Small intestine (tissue), 7 donors: Measurements from ENCODE around the gene ZNF787. TPM values are rescaled to one million over a fixed set of nuclear protein-coding genes. Genes with fewer than 3 reads are reported as not detected.

Experiments used
- DNase-seq, 2 donors: peaks; one replicate each; pipeline versions ENCODE4 v3.0.0 to v3.0.0-alpha.2; 2013
- FAIRE-seq: peaks from 2 replicates; lab custom pipeline; 2012; peaks lifted over from hg19 to GRCh38; lab: Jason Lieb, UNC
- H3K27ac ChIP-seq, 3 donors: one replicate each; pipeline ENCODE4 v1.5.1; 2013; ENCODE audit warnings: low read length in 2 of 3, mild to moderate bottlenecking in 2 of 3, control low read depth in 1 of 3, inconsistent platforms in 1 of 3, low read depth in 1 of 3, moderate library complexity in 1 of 3
- H3K27me3 ChIP-seq, 3 donors: one replicate each; pipeline ENCODE4 v1.6.1; 2013; ENCODE audit warnings: low read length in 3 of 3, inconsistent platforms in 1 of 3; ENCODE audit not compliant: control insufficient read depth in 3 of 3, insufficient read depth in 3 of 3
- H3K36me3 ChIP-seq, 3 donors: one replicate each; pipeline ENCODE4 v1.6.1; 2013; ENCODE audit warnings: low read length in 3 of 3, inconsistent platforms in 1 of 3, low read depth in 1 of 3, mild to moderate bottlenecking in 1 of 3, moderate library complexity in 1 of 3; ENCODE audit not compliant: control insufficient read depth in 3 of 3, insufficient read depth in 2 of 3
- H3K4me1 ChIP-seq, 3 donors: one replicate each; pipeline ENCODE4 v1.6.1; 2013; ENCODE audit warnings: low read length in 2 of 3, inconsistent platforms in 1 of 3, low read depth in 1 of 3, mild to moderate bottlenecking in 1 of 3, moderate library complexity in 1 of 3; ENCODE audit not compliant: control insufficient read depth in 3 of 3, insufficient read depth in 2 of 3
- H3K4me3 ChIP-seq, 3 donors: one replicate each; pipeline ENCODE4 v1.5.1; 2013; ENCODE audit warnings: low read length in 3 of 3, control low read depth in 1 of 3, inconsistent platforms in 1 of 3, low read depth in 1 of 3, mild to moderate bottlenecking in 1 of 3, moderate library complexity in 1 of 3
- H3K9me3 ChIP-seq, 2 donors: one replicate each; pipeline ENCODE4 v1.6.1; 2013; ENCODE audit warnings: low read depth in 1 of 2, low read length in 1 of 2; ENCODE audit not compliant: control insufficient read depth in 2 of 2, insufficient read depth in 1 of 2
- WGBS, 3 donors: extraction: QIAGEN DNeasy Blood & Tissue Kit; methylation state at CpG; one replicate each; pipeline ENCODE4 v1.1.7; 2013; 5-methylcytosine and 5-hydroxymethylcytosine counted together
- polyA plus RNA-seq, 4 donors: library from polyadenylated mRNA; stranded (reverse) in 3 of 4; unstranded in 1 of 4; fragments of 200-250 nt in 3 of 4; fragments of 120-200 nt in 1 of 4; gene quantifications; one replicate each; pipeline versions ENCODE4 v1.2.1 to v1.2.3, GENCODE V29; 2013
- donor health status: healthy with polysubstance abuse.
- donor health status: control.
- donor health status: control.
- donor health status: Bipolar disorder and iron deficiency.
- donor health status: healthy.

Gene ZNF787
- polyA plus RNA-seq, 4 donors = 29.9 to 34.9 (median 31.8) TPM

- no peaks in the 10 kb centered on the region for H3K9me3 ChIP-seq
- DNase-seq (no peak), FAIRE-seq (no peak)
- no peak overlapping the region for H3K4me3 ChIP-seq
- no peaks in the 10 kb centered on the region for H3K36me3 ChIP-seq
- WGBS, 3 donors = 62 to 75% (median 68%) methylated on average over 5 of the region's 5 CpGs
- H3K27ac ChIP-seq = no peak overlapping the region
- H3K4me1 ChIP-seq = no peaks in the 10 kb centered on the region
- no peaks in the 10 kb centered on the region for H3K27me3 ChIP-seq
These were observed 13.5 kb upstream of the ZNF787 start for GRCh38 chr19:56134654-56134921.

- DNase-seq (no peak), FAIRE-seq (no peak)
- WGBS, 3 donors = 78 to 82% (median 79%) methylated on average over 14 of the region's 14 CpGs
- Histone ChIP-seq H3K4me1 (no peaks in the 10 kb centered on the region), H3K4me3 (no peak overlapping the region), H3K27me3 (no peaks in the 10 kb centered on the region), H3K36me3 (no peaks in the 10 kb centered on the region), H3K9me3 (no peaks in the 10 kb centered on the region), H3K27ac (no peak overlapping the region)
These were observed 13.0 kb upstream of the ZNF787 start for GRCh38 chr19:56133858-56134653.

- Histone ChIP-seq H3K9me3 (no peaks in the 10 kb centered on the region), H3K4me1 (no peaks in the 10 kb centered on the region), H3K36me3 (no peaks in the 10 kb centered on the region), H3K4me3 (no peak overlapping the region), H3K27ac (peak overlapping the region in 1 of 3 donors; percentile 7), H3K27me3 (no peaks in the 10 kb centered on the region)
- WGBS, 3 donors = 55 to 74% (median 72%) methylated on average over 14 of the region's 14 CpGs
- DNase-seq (no peak), FAIRE-seq (no peak)
These were observed 11.3 kb upstream of the ZNF787 start for GRCh38 chr19:56132316-56132822.

GRCh38 chr19:56131651-56132050, 10.6 kb upstream of the ZNF787 start:
- FAIRE-seq (no peak), DNase-seq (no peak)
- Histone ChIP-seq H3K27me3 (no peaks in the 10 kb centered on the region), H3K27ac (peak overlapping the region in 1 of 3 donors; percentile 8), H3K4me3 (no peak overlapping the region), H3K9me3 (no peaks in the 10 kb centered on the region), H3K36me3 (no peaks in the 10 kb centered on the region), H3K4me1 (no peaks in the 10 kb centered on the region)
- 89 to 91% (median 90%) methylated on average over 8 of the region's 8 CpGs for WGBS, 3 donors

GRCh38 chr19:56130006-56130405, 8.9 kb upstream of the ZNF787 start:
- Histone ChIP-seq H3K27me3 (no peaks in the 10 kb centered on the region), H3K27ac (no peak overlapping the region), H3K36me3 (no peaks in the 10 kb centered on the region), H3K9me3 (no peaks in the 10 kb centered on the region), H3K4me1 (no peaks in the 10 kb centered on the region), H3K4me3 (no peak overlapping the region)
- WGBS, 3 donors = 87 to 89% (median 88%) methylated on average over 7 of the region's 7 CpGs
- DNase-seq (no peak), FAIRE-seq (no peak)

GRCh38 chr19:56126983-56127780, 6.1 kb upstream of the ZNF787 start:
- Histone ChIP-seq H3K4me1 (no peaks in the 10 kb centered on the region), H3K4me3 (no peak overlapping the region), H3K36me3 (no peaks in the 10 kb centered on the region), H3K9me3 (no peaks in the 10 kb centered on the region), H3K27me3 (no peaks in the 10 kb centered on the region), H3K27ac (no peak overlapping the region)
- DNase-seq = no peak
- FAIRE-seq = no peak
- 81 to 87% (median 83%) methylated on average over 19 of the region's 19 CpGs for WGBS, 3 donors

- Histone ChIP-seq H3K36me3 (no peaks in the 10 kb centered on the region), H3K4me3 (no peak overlapping the region), H3K4me1 (peaks cover 0 to 3% (median 0%) of the 10 kb centered on the region in 3 donors), H3K27ac (no peak overlapping the region), H3K9me3 (no peaks in the 10 kb centered on the region), H3K27me3 (no peaks in the 10 kb centered on the region)
- no peak for FAIRE-seq
- WGBS, 3 donors = 32 to 49% (median 36%) methylated on average over 16 of the region's 16 CpGs
- peak; percentile 59 to 67 for DNase-seq
These were observed 4.9 kb upstream of the ZNF787 start for GRCh38 chr19:56125806-56126590.

- H3K27me3 ChIP-seq = no peaks in the 10 kb centered on the region
- H3K4me1 ChIP-seq = peaks cover 0 to 3% (median 0%) of the 10 kb centered on the region in 3 donors
- H3K36me3 ChIP-seq = peaks cover 0 to 3% (median 0%) of the 10 kb centered on the region in 3 donors
- FAIRE-seq = no peak
- H3K9me3 ChIP-seq = no peaks in the 10 kb centered on the region
- no peak overlapping the region for H3K4me3 ChIP-seq
- WGBS, 3 donors = 83 to 92% (median 85%) methylated on average over 4 of the region's 4 CpGs
- no peak overlapping the region for H3K27ac ChIP-seq
- DNase-seq = no peak
These were observed 3.5 kb upstream of the ZNF787 start for GRCh38 chr19:56124578-56124977.
